Measurements from ENCODE around the gene RPS18.

DNA sequence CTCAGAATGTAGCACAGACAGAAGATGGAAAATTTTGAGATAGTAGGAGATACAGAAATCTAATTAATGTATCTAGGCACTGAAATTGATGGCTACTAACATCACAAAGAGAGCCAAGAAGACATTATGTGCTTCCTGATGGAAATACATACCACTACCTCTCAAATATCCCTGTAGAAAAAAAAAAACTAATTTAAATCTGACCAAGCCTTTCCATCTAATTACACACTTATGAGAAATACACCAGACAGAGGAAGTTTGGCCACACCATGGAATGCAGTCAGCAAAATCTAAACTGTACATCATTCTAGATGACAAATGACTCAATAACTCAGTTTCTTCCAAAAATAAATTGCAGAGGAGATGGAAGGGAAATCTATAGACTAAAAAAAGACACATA, 19.1 kb upstream of the RPS18 start:
- TF ChIP-seq, protein P1, sequence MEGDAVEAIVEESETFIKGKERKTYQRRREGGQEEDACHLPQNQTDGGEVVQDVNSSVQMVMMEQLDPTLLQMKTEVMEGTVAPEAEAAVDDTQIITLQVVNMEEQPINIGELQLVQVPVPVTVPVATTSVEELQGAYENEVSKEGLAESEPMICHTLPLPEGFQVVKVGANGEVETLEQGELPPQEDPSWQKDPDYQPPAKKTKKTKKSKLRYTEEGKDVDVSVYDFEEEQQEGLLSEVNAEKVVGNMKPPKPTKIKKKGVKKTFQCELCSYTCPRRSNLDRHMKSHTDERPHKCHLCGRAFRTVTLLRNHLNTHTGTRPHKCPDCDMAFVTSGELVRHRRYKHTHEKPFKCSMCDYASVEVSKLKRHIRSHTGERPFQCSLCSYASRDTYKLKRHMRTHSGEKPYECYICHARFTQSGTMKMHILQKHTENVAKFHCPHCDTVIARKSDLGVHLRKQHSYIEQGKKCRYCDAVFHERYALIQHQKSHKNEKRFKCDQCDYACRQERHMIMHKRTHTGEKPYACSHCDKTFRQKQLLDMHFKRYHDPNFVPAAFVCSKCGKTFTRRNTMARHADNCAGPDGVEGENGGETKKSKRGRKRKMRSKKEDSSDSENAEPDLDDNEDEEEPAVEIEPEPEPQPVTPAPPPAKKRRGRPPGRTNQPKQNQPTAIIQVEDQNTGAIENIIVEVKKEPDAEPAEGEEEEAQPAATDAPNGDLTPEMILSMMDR (IDR thresholded peaks at IDR 0.05): no peak
- no peak for TF ChIP-seq POLR2A (IDR thresholded peaks at IDR 0.05)
